Gastrocnemius medialis (tissue), 4 donors: ENCODE measurements around the gene FBXW7. TPM values are rescaled to one million over a fixed set of nuclear protein-coding genes. Genes with fewer than 3 reads are reported as not detected.

Source experiments
- ATAC-seq, 2 donors: fragments of 150-250 bp; one replicate each; pipeline ENCODE4 v1.9.1; 2016
- DNase-seq, 2 donors: peaks; one replicate each; pipeline ENCODE4 v3.0.0-alpha.2; 2019
- H3K27ac ChIP-seq, 4 donors: fragments of 200-600 bp; sonication (generic); 1 replicate in 1 of 4; 2 replicates in 3 of 4; pipeline ENCODE4 v1.5.1; 2016 to 2018; ENCODE audit warnings: mild to moderate bottlenecking in 2 of 4, moderate library complexity in 1 of 4
- H3K27me3 ChIP-seq, 3 donors: fragments of 200-600 bp; sonication (generic) in 2 of 3; 1 replicate in 1 of 3; 2 replicates in 2 of 3; pipeline versions ENCODE4 v1.5.1 to v1.6.0; 2016 to 2019; ENCODE audit warnings: mild to moderate bottlenecking in 1 of 3, moderate library complexity in 1 of 3
- H3K36me3 ChIP-seq, 2 donors: fragments of 200-600 bp; sonication (generic) in 1 of 2; one replicate each; pipeline ENCODE4 v1.5.1; 2017 to 2018
- H3K4me1 ChIP-seq, 2 donors: fragments of 200-600 bp; sonication (generic) in 1 of 2; one replicate each; pipeline ENCODE4 v1.5.1; 2016 to 2017; ENCODE audit warnings: mild to moderate bottlenecking in 2 of 2
- H3K4me3 ChIP-seq, 4 donors: fragments of 200-600 bp; sonication (generic) in 3 of 4; 1 replicate in 1 of 4; 2 replicates in 3 of 4; pipeline ENCODE4 v1.5.1; 2016 to 2019; ENCODE audit warnings: mild to moderate bottlenecking in 2 of 4
- H3K9me3 ChIP-seq, 3 donors: fragments of 200-600 bp; sonication (generic) in 2 of 3; 1 replicate in 1 of 3; 2 replicates in 2 of 3; pipeline ENCODE4 v1.5.1; 2016 to 2019
- CTCF ChIP-seq, 5 experiments: fragments of 450-650 bp in 3 of 5; fragments of 200-600 bp in 2 of 5; sonication (generic) in 2 of 5; IDR thresholded peaks in 4 of 5; conservative IDR thresholded peaks in 1 of 5; 1 replicate in 4 of 5; 2 replicates in 1 of 5; pipeline ENCODE4 v1.5.1; 2016 to 2019; ENCODE audit warnings: antibody characterized with exemption in 5 of 5, mild to moderate bottlenecking in 3 of 5, moderate library complexity in 3 of 5
- POLR2A ChIP-seq, 2 donors: fragments of 450-650 bp; IDR thresholded peaks; one replicate each; pipeline ENCODE4 v1.6.1; 2017; ENCODE audit warnings: antibody characterized with exemption in 2 of 2, mild to moderate bottlenecking in 2 of 2, moderate library complexity in 2 of 2
- in situ Hi-C, 4 donors: fragments of 200-750 bp; cut with MboI; loops; one replicate each; pipeline versions ENCODE4 v1.15.0 to v1.8.0; 2017; ENCODE audit warnings: low sequenced_read_pairs in 4 of 4
- intact Hi-C: fragments of 100-400 bp; cut with DNase I; formaldehyde crosslinking; loops from one replicate; pipeline ENCODE4 v1.15.1; 2023; ENCODE audit warnings: low total_unique reads
- total RNA-seq, 4 donors: library from RNA; depleted of rRNA; stranded (reverse); fragments of >200 nt; gene quantifications; one replicate each; pipeline versions ENCODE4 v1.1.0 to v1.2.3, GENCODE V29; 2016

The FBXW7 gene
- total RNA-seq, 4 donors from 2014 or later: 23.5 to 40.8 (median 28.8) TPM

GRCh38 chr4:152357206-152357605 is 178.7 kb downstream of the FBXW7 start:
- intact Hi-C loops: no loop called here
- peaks cover 14 to 37% of the 10 kb centered on the region in 2 donors for H3K4me1 ChIP-seq
- TF ChIP-seq CTCF (IDR thresholded peaks at IDR 0.05 in 4 of 5, conservative IDR thresholded peaks at IDR 0.05 in 1 of 5): no peak
- TF ChIP-seq POLR2A (IDR thresholded peaks at IDR 0.05): no peak
- ATAC-seq (no peak), DNase-seq (no peak)
- H3K36me3 ChIP-seq: no peaks in the 10 kb centered on the region
- H3K27ac ChIP-seq: peak overlapping the region in 2 of 4 donors; percentile 1 to 5
- no peak overlapping the region for H3K4me3 ChIP-seq
- no peaks in the 10 kb centered on the region for H3K9me3 ChIP-seq
- no peaks in the 10 kb centered on the region for H3K27me3 ChIP-seq
- in situ Hi-C loops: no loop called here

DNA sequence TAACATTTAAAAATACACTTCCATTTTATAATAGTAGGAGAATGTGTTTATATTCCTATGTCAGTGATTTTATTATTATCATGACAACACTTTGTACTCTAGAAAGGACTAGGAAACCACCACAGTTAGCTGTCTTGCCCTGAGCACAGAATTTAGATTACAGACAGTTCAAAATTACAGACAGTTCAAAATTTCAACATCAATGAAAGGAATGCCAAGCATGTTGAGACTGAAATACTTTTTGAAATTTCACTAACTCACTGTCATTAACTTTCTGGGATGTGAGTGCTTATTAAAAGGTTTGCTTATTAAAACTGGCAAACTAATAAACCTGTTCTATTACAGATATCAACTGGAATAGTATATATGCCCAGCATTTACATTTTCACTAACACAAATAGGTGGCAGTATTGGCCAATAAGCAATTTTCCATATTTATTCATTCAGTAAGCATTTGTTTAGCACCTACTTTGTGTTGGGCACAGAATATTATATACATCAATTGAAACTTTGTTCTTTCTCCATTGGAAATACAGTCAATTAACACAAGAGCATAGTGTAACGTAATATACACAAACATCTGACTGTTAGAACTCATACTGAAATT is 179.4 kb downstream of the FBXW7 start:
- ATAC-seq (no peak), DNase-seq (no peak)
- Histone ChIP-seq H3K4me3 (no peak overlapping the region), H3K27ac (peak overlapping the region in 2 of 4 donors; percentile 1 to 5), H3K4me1 (peaks cover 21 to 43% of the 10 kb centered on the region in 2 donors), H3K9me3 (no peaks in the 10 kb centered on the region), H3K27me3 (no peaks in the 10 kb centered on the region), H3K36me3 (no peaks in the 10 kb centered on the region)
- intact Hi-C loops (no loop called here), in situ Hi-C loops (no loop called here)
- no peak for TF ChIP-seq POLR2A (IDR thresholded peaks at IDR 0.05)
- TF ChIP-seq CTCF (IDR thresholded peaks at IDR 0.05 in 4 of 5, conservative IDR thresholded peaks at IDR 0.05 in 1 of 5): no peak

GRCh38 chr4:152352622-152353116 is 183.2 kb downstream of the FBXW7 start:
- Histone ChIP-seq H3K9me3 (no peaks in the 10 kb centered on the region), H3K4me1 (peaks cover 21 to 33% of the 10 kb centered on the region in 2 donors), H3K27me3 (no peaks in the 10 kb centered on the region), H3K27ac (peak overlapping the region; percentile 68 to 77 (median 73)), H3K4me3 (peak overlapping the region; percentile 30 to 59 (median 52)), H3K36me3 (no peaks in the 10 kb centered on the region)
- intact Hi-C loops (loop anchor here (5.0 kb wide), 1 partner anchor 870 kb away; no protein-coding TSS in a partner anchor), in situ Hi-C loops (no loop called here)
- DNase-seq (peak; percentile 58 to 61), ATAC-seq (peak; percentile 100)
- TF ChIP-seq CTCF (IDR thresholded peaks at IDR 0.05 in 4 of 5, conservative IDR thresholded peaks at IDR 0.05 in 1 of 5): no peak
- TF ChIP-seq POLR2A (IDR thresholded peaks at IDR 0.05): peak in 1 of 2 donors; percentile 47

DNA sequence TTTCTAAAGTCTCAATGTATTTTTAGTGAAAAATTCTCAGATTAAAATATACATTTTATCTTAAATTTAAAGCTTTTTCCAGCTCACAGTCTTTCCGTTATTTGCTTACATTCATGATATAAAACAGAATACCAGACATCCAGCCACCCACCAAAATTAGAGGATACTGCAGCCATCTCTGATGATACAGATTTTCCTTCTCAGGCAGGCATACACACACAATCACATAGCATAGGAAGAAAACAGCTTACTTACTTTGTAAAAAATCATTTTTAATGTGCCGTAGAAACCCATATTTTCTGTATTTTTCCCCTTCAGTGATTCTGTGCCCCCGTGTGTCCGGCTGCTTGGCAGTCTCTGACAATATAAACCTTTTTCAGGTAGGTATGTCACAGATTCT is 183.7 kb downstream of the FBXW7 start:
- peaks cover 21 to 29% of the 10 kb centered on the region in 2 donors for H3K4me1 ChIP-seq
- in situ Hi-C loops (no loop called here), intact Hi-C loops (loop anchor here (5.0 kb wide), 1 partner anchor 870 kb away; no protein-coding TSS in a partner anchor)

More for the DNA sequence above, 183.7 kb downstream of the FBXW7 start:
- TF ChIP-seq POLR2A (IDR thresholded peaks at IDR 0.05) (no peak), CTCF (IDR thresholded peaks at IDR 0.05 in 4 of 5, conservative IDR thresholded peaks at IDR 0.05 in 1 of 5) (no peak)
- Histone ChIP-seq H3K4me3 (peak overlapping the region; percentile 30 to 59 (median 52)), H3K9me3 (no peaks in the 10 kb centered on the region), H3K27me3 (no peaks in the 10 kb centered on the region), H3K27ac (peak overlapping the region; percentile 68 to 77 (median 73)), H3K36me3 (no peaks in the 10 kb centered on the region)
- peak; percentile 10 to 13 for ATAC-seq
- DNase-seq: no peak
